Measurements from ENCODE around the gene SH3RF3. TPM values are rescaled to one million over a fixed set of nuclear protein-coding genes. Genes with fewer than 3 reads are reported as not detected.

Gene SH3RF3
- total RNA-seq, 1 experiment from 2014 or later = not detected

DNA sequence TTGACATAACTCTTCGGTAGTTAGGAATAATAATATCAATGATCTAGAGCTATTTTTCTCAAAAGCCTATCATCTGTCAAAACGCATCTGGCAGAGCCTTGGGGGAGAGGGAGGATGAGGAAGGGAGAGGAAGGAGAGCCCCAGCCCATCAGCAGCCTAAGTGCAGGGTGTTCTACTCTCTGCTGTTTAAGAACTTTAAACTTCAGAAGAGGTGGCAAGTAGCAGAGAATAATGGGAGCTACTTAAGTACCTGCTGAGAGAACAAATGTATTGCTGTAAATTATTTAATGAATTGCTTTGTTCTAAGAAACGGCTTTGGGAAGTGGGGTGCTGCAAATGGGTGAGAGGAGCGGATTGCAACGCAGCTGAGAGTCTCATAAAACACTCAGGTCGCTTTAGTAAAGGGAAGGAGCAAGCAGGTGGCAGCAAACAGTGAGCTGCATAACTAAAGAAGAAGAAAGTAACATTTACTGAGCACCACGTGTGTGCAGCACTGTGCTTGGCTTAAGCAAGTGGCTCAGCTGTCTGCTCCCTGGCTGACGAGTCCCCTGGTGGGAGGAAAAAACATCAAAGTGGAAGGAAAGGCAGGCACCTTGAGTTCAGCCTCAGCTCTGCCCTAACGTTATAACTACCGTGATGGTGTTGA lies 26.3 kb upstream of the SH3RF3 start:
- H3K4me1 ChIP-seq (ENCODE audit: control insufficient read depth in 1 of 2, insufficient read depth in 2 of 2, low read length in 2 of 2) = no peaks in the 10 kb centered on the region
- ATAC-seq (0 out of 2 replicates have a peak, but pooled peaks have one; percentile 53), DNase-seq (ENCODE audit: low read depth, low spot score) (no peak)
- TF ChIP-seq SP1 (IDR thresholded peaks at IDR 0.05; ENCODE audit: low read depth) (no peak), CEBPB (IDR thresholded peaks at IDR 0.05; ENCODE audit: low read depth) (no peak), TCF7L2 (IDR thresholded peaks at IDR 0.05; ENCODE audit: borderline replicate concordance, extremely low read depth, insufficient read depth, insufficient read length) (no peak), ELF1 (IDR thresholded peaks at IDR 0.05; ENCODE audit: borderline replicate concordance, low read depth) (no peak), SIN3A (IDR thresholded peaks at IDR 0.05; ENCODE audit: low read depth) (no peak), POLR2A (IDR thresholded peaks at IDR 0.05; ENCODE audit: borderline replicate concordance, extremely low read depth, insufficient read depth, insufficient read length) (no peak), REST (IDR thresholded peaks at IDR 0.05; ENCODE audit: low read depth) (no peak), YY1 (IDR thresholded peaks at IDR 0.05; ENCODE audit: extremely low read depth, insufficient replicate concordance, low read depth, low read length) (no peak), EZH2phosphoT487 (IDR thresholded peaks at IDR 0.05; ENCODE audit: borderline replicate concordance) (no peak), SRF (IDR thresholded peaks at IDR 0.05; ENCODE audit: low read depth) (no peak), ZBTB33 (IDR thresholded peaks at IDR 0.05; ENCODE audit: extremely low read depth, insufficient replicate concordance, low read length) (no peak), RAD21 (IDR thresholded peaks at IDR 0.05; ENCODE audit: low read depth) (no peak)
- H3K36me3 ChIP-seq (ENCODE audit: control insufficient read depth in 1 of 2, insufficient read depth in 2 of 2, low read length in 2 of 2) = no peaks in the 10 kb centered on the region
- no peaks in the 10 kb centered on the region for H3K9me3 ChIP-seq (ENCODE audit: control insufficient read depth in 1 of 2, insufficient read depth in 1 of 2, low read depth in 1 of 2, low read length in 2 of 2)
- H3K4me3 ChIP-seq (replicated peaks in 1 of 2; ENCODE audit: low read depth in 1 of 2, low read length in 2 of 2) = no peak overlapping the region
- intact Hi-C loops (cut with micrococcal nuclease) = no loop called here
- no peaks in the 10 kb centered on the region for H3K79me2 ChIP-seq (ENCODE audit: insufficient read depth, low read length)
- BruUV-seq (replicated peaks) = no TSS peak
- H4K20me1 ChIP-seq (ENCODE audit: insufficient read depth) = no peaks in the 10 kb centered on the region
- ChIA-PET CTCF (no interaction called here), POLR2A (no interaction called here), RAD21 (ENCODE audit: low non-redundant PET in 1 of 2, low total read pairs in 2 of 2, uncharacterized antibody in 2 of 2, unreplicated experiment in 2 of 2) (no interaction called here)
- no peak overlapping the region for H3K27ac ChIP-seq (ENCODE audit: low read depth, low read length)
- no peaks in the 10 kb centered on the region for H3K27me3 ChIP-seq (ENCODE audit: insufficient read depth, low read length)
- H2AFZ ChIP-seq (ENCODE audit: low read depth, low read length, poor library complexity, severe bottlenecking) = no peak overlapping the region
- no peaks in the 10 kb centered on the region for H3K9me2 ChIP-seq (ENCODE audit: insufficient read depth)
- no peak overlapping the region for H3K9ac ChIP-seq (ENCODE audit: low read length)
- no peak overlapping the region for H3K4me2 ChIP-seq (ENCODE audit: low read length)

Data from HCT116 (cell line).